A549 (cell line): ENCODE results near the gene ARMC7. TPM values are rescaled to one million over a fixed set of nuclear protein-coding genes. Genes with fewer than 3 reads are reported as not detected.
A peak's percentile ranks its signal among the peaks of the same experiment; 100 is the strongest.

Source experiments
- ATAC-seq, 2 experiments: fragments of 200-7000 bp in 1 of 2; fragments of >200 bp in 1 of 2; cut with Nextera tagmentation in 1 of 2; cut with Tn5 transposase in 1 of 2; 3 replicates each; pipeline versions ENCODE4 v1.8.0 to v1.9.1; 2018 to 2020; ENCODE audit warnings: mild to moderate bottlenecking in 1 of 2, moderate library complexity in 1 of 2
- CTCF ChIA-PET: fragments of 300-600 bp; sonication (Branson Sonifier 250); formaldehyde crosslinking; extraction: SDS; loops from one replicate; lab custom pipeline; 2021; ENCODE audit warnings: antibody characterized with exemption, inconsistent platforms; lab: Yijun Ruan, JAX
- POLR2A ChIA-PET: fragments of 350-600 bp; formaldehyde crosslinking; extraction: SDS; loops from one replicate; lab custom pipeline; 2021; ENCODE audit warnings: antibody characterized with exemption, inconsistent platforms; lab: Yijun Ruan, JAX
- DNase-seq, 2 experiments: peaks; one replicate each; pipeline versions ENCODE4 v3.0.0 to v3.0.0-alpha.2; 2011 to 2016; ENCODE audit warnings: low read depth in 1 of 2, low spot score in 1 of 2
- FAIRE-seq: peaks from 2 replicates; lab custom pipeline; 2011; peaks lifted over from hg19 to GRCh38; lab: Jason Lieb, UNC
- H3K27ac ChIP-seq, 2 experiments: fragments of >200 bp; sonication (Bioruptor Twin); formaldehyde crosslinking; 3 replicates each; pipeline ENCODE4 v1.5.1; 2016 to 2017
- H3K4me1 ChIP-seq: fragments of >200 bp; sonication (Bioruptor Twin); formaldehyde crosslinking; 3 replicates; pipeline ENCODE4 v1.6.1; 2016
- H3K4me2 ChIP-seq: fragments of >200 bp; sonication (Bioruptor Twin); formaldehyde crosslinking; 3 replicates; pipeline ENCODE4 v1.6.1; 2016
- H3K4me3 ChIP-seq: fragments of >200 bp; sonication (Bioruptor Twin); formaldehyde crosslinking; 3 replicates; pipeline ENCODE4 v1.5.1; 2016
- H3K9me3 ChIP-seq: fragments of >200 bp; sonication (Bioruptor Twin); formaldehyde crosslinking; 3 replicates; pipeline ENCODE4 v1.6.1; 2016
- ATOH8 ChIP-seq: fragments of 250-450 bp; sonication (Bioruptor Pico); IDR thresholded peaks from 2 replicates; pipeline ENCODE4 v1.5.0; 2020; ENCODE audit warnings: low read depth, mild to moderate bottlenecking, moderate library complexity
- BCL3 ChIP-seq: fragments of >200 bp; sonication (Bioruptor Twin); formaldehyde crosslinking; IDR thresholded peaks from 3 replicates; pipeline ENCODE4 v1.6.1; 2016
- CEBPB ChIP-seq, 2 experiments: fragments of >200 bp in 1 of 2; sonication (Bioruptor Twin) in 1 of 2; formaldehyde crosslinking in 1 of 2; IDR thresholded peaks; 2 replicates each; pipeline ENCODE4 v1.6.1; 2012 to 2016
- CHD4 ChIP-seq: fragments of 200-600 bp; sonication (generic); IDR thresholded peaks from 2 replicates; pipeline ENCODE4 v1.6.1; 2016; ENCODE audit warnings: antibody characterized with exemption, mild to moderate bottlenecking, borderline replicate concordance
- CTCF ChIP-seq: fragments of >200 bp; sonication (Bioruptor Twin); formaldehyde crosslinking; IDR thresholded peaks from 3 replicates; pipeline ENCODE4 v1.5.1; 2016
- E2F6 ChIP-seq: IDR thresholded peaks from 2 replicates; pipeline ENCODE4 v1.6.1; 2012; ENCODE audit warnings: low read depth, borderline replicate concordance
- EHF ChIP-seq: fragments of 250-450 bp; sonication (Bioruptor Pico); IDR thresholded peaks from 2 replicates; pipeline ENCODE4 v1.5.0; 2020; ENCODE audit warnings: mild to moderate bottlenecking
- EP300 ChIP-seq, 2 experiments: fragments of >200 bp; sonication (Bioruptor Twin); formaldehyde crosslinking; IDR thresholded peaks; 2 replicates in 1 of 2; 3 replicates in 1 of 2; pipeline ENCODE4 v1.6.1; 2016 to 2017
- ESRRA ChIP-seq: fragments of 150-350 bp; IDR thresholded peaks from 2 replicates; pipeline ENCODE4 v1.6.1; 2014; ENCODE audit warnings: mild to moderate bottlenecking, low read length, borderline replicate concordance
- FOSB ChIP-seq: fragments of 250-450 bp; sonication (Bioruptor Pico); IDR thresholded peaks from 2 replicates; pipeline ENCODE4 v1.5.0; 2020; ENCODE audit warnings: mild to moderate bottlenecking, moderate library complexity
- FOSL2 ChIP-seq, 2 experiments: fragments of 450-650 bp in 1 of 2; fragments of >200 bp in 1 of 2; sonication (Bioruptor Twin) in 1 of 2; formaldehyde crosslinking; IDR thresholded peaks; 2 replicates each; pipeline versions ENCODE4 v1.5.0 to v1.6.1; 2016 to 2020; ENCODE audit warnings: mild to moderate bottlenecking in 1 of 2, moderate library complexity in 1 of 2
- FOXS1 ChIP-seq: fragments of 250-450 bp; sonication (Bioruptor Pico); IDR thresholded peaks from 2 replicates; pipeline ENCODE4 v1.5.0; 2020; ENCODE audit warnings: mild to moderate bottlenecking, moderate library complexity
- GATA3 ChIP-seq: IDR thresholded peaks from 2 replicates; pipeline ENCODE4 v1.6.1; 2012; ENCODE audit warnings: borderline replicate concordance
- HEYL ChIP-seq: fragments of 250-450 bp; sonication (Bioruptor Pico); IDR thresholded peaks from 2 replicates; pipeline ENCODE4 v1.8.0; 2021; ENCODE audit warnings: mild to moderate bottlenecking, moderate library complexity
- HMGXB4 ChIP-seq: fragments of 250-450 bp; sonication (Bioruptor Pico); IDR thresholded peaks from 2 replicates; pipeline ENCODE4 v1.5.0; 2021; ENCODE audit warnings: mild to moderate bottlenecking, moderate library complexity, borderline replicate concordance
- HOXB13 ChIP-seq: fragments of 250-450 bp; sonication (Bioruptor Pico); IDR thresholded peaks from 2 replicates; pipeline ENCODE4 v1.5.0; 2020; ENCODE audit warnings: low read depth, mild to moderate bottlenecking, moderate library complexity
- JUN ChIP-seq, 2 experiments: fragments of >200 bp; sonication (Bioruptor Twin); formaldehyde crosslinking; IDR thresholded peaks; 2 replicates in 1 of 2; 3 replicates in 1 of 2; pipeline ENCODE4 v1.6.1; 2016 to 2017
- JUNB ChIP-seq: fragments of >200 bp; sonication (Bioruptor Twin); formaldehyde crosslinking; IDR thresholded peaks from 2 replicates; pipeline ENCODE4 v1.6.1; 2016
- KDM1A ChIP-seq: fragments of 200-600 bp; sonication (generic); IDR thresholded peaks from 2 replicates; pipeline ENCODE4 v1.6.1; 2016; ENCODE audit warnings: low read depth, mild to moderate bottlenecking
- NFE2L2 ChIP-seq: fragments of 150-350 bp; conservative IDR thresholded peaks from 2 replicates; pipeline ENCODE4 v1.6.1; 2014; ENCODE audit warnings: low read length
- PHF8 ChIP-seq: fragments of 200-600 bp; sonication (generic); IDR thresholded peaks from 2 replicates; pipeline ENCODE4 v1.6.1; 2016; ENCODE audit warnings: low read depth, mild to moderate bottlenecking, antibody characterized with exemption, moderate library complexity, borderline replicate concordance
- RARB ChIP-seq: fragments of 250-450 bp; sonication (Bioruptor Pico); IDR thresholded peaks from 2 replicates; pipeline ENCODE4 v1.8.0; 2021; ENCODE audit warnings: mild to moderate bottlenecking, moderate library complexity
- REST ChIP-seq: fragments of 200-600 bp; sonication (generic); IDR thresholded peaks from 2 replicates; pipeline ENCODE4 v1.6.1; 2016; ENCODE audit warnings: antibody characterized with exemption, mild to moderate bottlenecking, moderate library complexity
- RNF2 ChIP-seq: fragments of 200-600 bp; sonication (generic); IDR thresholded peaks from 2 replicates; pipeline ENCODE4 v1.6.1; 2016; ENCODE audit warnings: low read depth, mild to moderate bottlenecking, antibody characterized with exemption, moderate library complexity, borderline replicate concordance
- SREBF2 ChIP-seq: fragments of 450-650 bp; IDR thresholded peaks from 2 replicates; pipeline ENCODE4 v1.6.1; 2014; ENCODE audit warnings: mild to moderate bottlenecking, moderate library complexity
- TP53 ChIP-seq: fragments of 250-450 bp; sonication (Bioruptor Pico); IDR thresholded peaks from 2 replicates; pipeline ENCODE4 v1.5.0; 2021; ENCODE audit warnings: mild to moderate bottlenecking, moderate library complexity
- ZNF302 ChIP-seq: fragments of 250-450 bp; sonication (Bioruptor Pico); IDR thresholded peaks from 2 replicates; pipeline ENCODE4 v1.9.0; 2021; ENCODE audit warnings: inconsistent platforms, mild to moderate bottlenecking, moderate library complexity
- WGBS: methylation state at CpG from one replicate; pipeline ENCODE4 v1.1.6; 2017; ENCODE audit errors: missing lambda C conversion rate; 5-methylcytosine and 5-hydroxymethylcytosine counted together
- polyA plus RNA-seq, 4 experiments: library from polyadenylated mRNA; depleted of rRNA in 3 of 4; stranded (reverse); fragments of >200 nt; fragmentation: RNase III in 1 of 4; extraction: RNeasy Plus Mini Kit Qiagen cat#74134 plus additional on column Dnase treatment in 1 of 4; gene quantifications; 2 replicates in 3 of 4; 3 replicates in 1 of 4; pipeline ENCODE4 v1.2.3, GENCODE V29; 2011 to 2017

Gene ARMC7
- polyA plus RNA-seq, 2 of the 4 experiments (the other 2 are of a cell fraction): 8.5 to 12.6 TPM

GRCh38 chr17:75087558-75088453 lies 22.0 kb upstream of the ARMC7 start, which contains the start of gene SLC16A5:
Gene SLC16A5, plus strand, starts transcription at chr17:75087954. Its CDS starts 5,683 bp downstream, at chr17:75093637.
- ChIA-PET CTCF (interaction anchor here (0.8 to 81.8 kb wide), 11 partner anchors 9 to 183 kb away, joined by 3 to 3429 read pairs (median 6); partner anchors contain the start of genes ARMC7, KCTD2, MIF4GD and NT5C), POLR2A (interaction anchor here (0.5 to 2.8 kb wide), 22 partner anchors 9 to 235 kb away, joined by 3 to 35 read pairs (median 6); partner anchors contain the start of genes ARMC7, ATP5PD, CDR2L and FDXR)
- ATAC-seq: peak; percentile 75 to 82
- peak within 1 kb of the TSS; percentile 67 for H3K4me3 ChIP-seq
- FAIRE-seq: no peak
- peak within 1 kb of the TSS; percentile 92 for H3K4me2 ChIP-seq
- 2% methylated on average over 29 of the region's 69 CpGs for WGBS
- peak within 1 kb of the TSS; percentile 95 to 96 for H3K27ac ChIP-seq
- peak; percentile 95 to 99 for DNase-seq
- H3K9me3 ChIP-seq: no peaks in the 10 kb centered on the region
- peaks cover 77% of the 10 kb centered on the region for H3K4me1 ChIP-seq
- TF ChIP-seq HOXB13 (0 out of 2 replicates have a peak, but pooled peaks have one; percentile 45), GATA3 (peak; percentile 15; the same call in 1 of the 2 replicates), SREBF2 (no peak), FOXS1 (CRISPR knock-in tag) (peak; percentile 57; the same call in 1 of the 2 replicates), NFE2L2 (no peak), FOSL2 (IDR thresholded peaks at IDR 0.05) (no peak), FOSL2 (CRISPR knock-in tag; IDR thresholded peaks at IDR 0.05) (no peak), PHF8 (peak; percentile 97), RNF2 (no peak), ESRRA (no peak), JUNB (no peak), KDM1A (no peak), ZNF302 (CRISPR knock-in tag) (no peak), BCL3 (peak; percentile 81; the same call in 2 of the 3 replicates), RARB (CRISPR knock-in tag) (no peak), E2F6 (peak; percentile 46; the same call in 1 of the 2 replicates), HMGXB4 (CRISPR knock-in tag) (0 out of 2 replicates have a peak, but pooled peaks have one; percentile 54), ATOH8 (CRISPR knock-in tag) (peak; percentile 62; the same call in 1 of the 2 replicates), CEBPB (IDR thresholded peaks at IDR 0.05) (peak in 1 of 2 experiments; percentile 69; a peak in 2 of 4 replicates), REST (no peak), FOSB (no peak), EHF (CRISPR knock-in tag) (peak; percentile 27; the same call in 1 of the 2 replicates), EP300 (IDR thresholded peaks at IDR 0.05) (no peak), TP53 (CRISPR knock-in tag) (peak; percentile 70; the same call in 1 of the 2 replicates), JUN (IDR thresholded peaks at IDR 0.05) (peak; percentile 90 to 93), CHD4 (no peak), CTCF (no peak), HEYL (no peak)
